H9 (cell line): Measurements from ENCODE around the gene KLHDC7B. TPM values are rescaled to one million over a fixed set of nuclear protein-coding genes. Genes with fewer than 3 reads are reported as not detected.

Experiments
- DNase-seq: peaks from one replicate; pipeline ENCODE4 v3.0.0-alpha.2; 2017
- H2AFZ ChIP-seq: one replicate; pipeline ENCODE4 v1.6.1; 2013; ENCODE audit warnings: mild to moderate bottlenecking, low read length, control low read depth, moderate library complexity
- H2AK5ac ChIP-seq: 2 replicates; pipeline ENCODE4 v1.6.1; 2013; ENCODE audit warnings: low read length, control low read depth, mixed read lengths; ENCODE audit not compliant: insufficient read length
- H2BK120ac ChIP-seq: one replicate; pipeline ENCODE4 v1.6.1; 2013; ENCODE audit warnings: low read depth, mild to moderate bottlenecking, low read length, control low read depth, inconsistent platforms; ENCODE audit not compliant: poor library complexity, severe bottlenecking
- H2BK12ac ChIP-seq: 2 replicates; pipeline ENCODE4 v1.6.1; 2013; ENCODE audit warnings: low read length, control low read depth, mixed read lengths, low read depth; ENCODE audit not compliant: insufficient read length
- H2BK15ac ChIP-seq: 2 replicates; pipeline ENCODE4 v1.6.1; 2013; ENCODE audit warnings: low read depth, low read length, control low read depth
- H2BK20ac ChIP-seq: one replicate; pipeline ENCODE4 v1.6.1; 2013; ENCODE audit warnings: low read depth, mild to moderate bottlenecking, low read length, control low read depth, inconsistent platforms; ENCODE audit not compliant: poor library complexity, severe bottlenecking
- H2BK5ac ChIP-seq: 2 replicates; pipeline ENCODE4 v1.6.1; 2013; ENCODE audit warnings: low read length, control low read depth, mixed read lengths; ENCODE audit not compliant: insufficient read length
- H3K14ac ChIP-seq: 2 replicates; pipeline ENCODE4 v1.6.1; 2013; ENCODE audit warnings: low read length, control low read depth; ENCODE audit not compliant: insufficient read depth
- H3K18ac ChIP-seq: 2 replicates; pipeline ENCODE4 v1.6.1; 2013; ENCODE audit warnings: low read depth, mild to moderate bottlenecking, mixed read lengths, low read length, control low read depth; ENCODE audit not compliant: insufficient read length
- H3K23ac ChIP-seq: 2 replicates; pipeline ENCODE4 v1.6.1; 2013; ENCODE audit warnings: low read length, control low read depth, mixed read lengths, low read depth; ENCODE audit not compliant: insufficient read length
- H3K23me2 ChIP-seq: 2 replicates; pipeline ENCODE4 v1.6.1; 2013; ENCODE audit warnings: low read depth, mild to moderate bottlenecking, mixed read lengths, low read length, control low read depth; ENCODE audit not compliant: insufficient read length, poor library complexity, severe bottlenecking
- H3K27ac ChIP-seq: 2 replicates; pipeline ENCODE4 v1.5.1; 2013; ENCODE audit warnings: low read length, control low read depth, mixed read lengths, low read depth; ENCODE audit not compliant: insufficient read length
- H3K27me3 ChIP-seq: 2 replicates; pipeline ENCODE4 v1.6.1; 2013; ENCODE audit warnings: low read length, control low read depth, inconsistent platforms; ENCODE audit not compliant: insufficient read depth
- H3K4ac ChIP-seq: 2 replicates; pipeline ENCODE4 v1.6.1; 2013; ENCODE audit warnings: low read depth, mild to moderate bottlenecking, control low read depth, inconsistent platforms, low read length, moderate library complexity
- H3K4me1 ChIP-seq: 2 replicates; pipeline ENCODE4 v1.6.1; 2013; ENCODE audit warnings: low read length, control low read depth, inconsistent platforms; ENCODE audit not compliant: insufficient read depth
- H3K4me2 ChIP-seq: 2 replicates; pipeline ENCODE4 v1.6.1; 2013; ENCODE audit warnings: low read length, control low read depth, mixed read lengths; ENCODE audit not compliant: insufficient read length, insufficient read depth
- H3K56ac ChIP-seq: 2 replicates; pipeline ENCODE4 v1.6.1; 2013; ENCODE audit warnings: low read depth, mild to moderate bottlenecking, mixed read lengths, low read length, control low read depth; ENCODE audit not compliant: insufficient read length
- H3K79me1 ChIP-seq: 2 replicates; pipeline ENCODE4 v1.6.1; 2013; ENCODE audit warnings: low read depth, mild to moderate bottlenecking, moderate library complexity, low read length, control low read depth, inconsistent platforms; ENCODE audit not compliant: insufficient read depth, poor library complexity, severe bottlenecking
- H3K79me2 ChIP-seq: 2 replicates; pipeline ENCODE4 v1.6.1; 2013; ENCODE audit warnings: low read length, control low read depth, inconsistent platforms; ENCODE audit not compliant: insufficient read depth
- H3K9ac ChIP-seq: 2 replicates; pipeline ENCODE4 v1.6.1; 2013; ENCODE audit warnings: low read length, control low read depth, mixed read lengths; ENCODE audit not compliant: insufficient read length; ENCODE audit errors: extremely low read depth
- H3K9me3 ChIP-seq: one replicate; pipeline ENCODE4 v1.6.1; 2013; ENCODE audit warnings: low read depth, low read length, inconsistent platforms; ENCODE audit not compliant: control insufficient read depth
- H3T11ph ChIP-seq: one replicate; pipeline ENCODE4 v1.6.1; 2013; ENCODE audit warnings: mild to moderate bottlenecking, low read length, control low read depth, inconsistent platforms
- H4K20me1 ChIP-seq: one replicate; pipeline ENCODE4 v1.6.1; 2013; ENCODE audit not compliant: control insufficient read depth, insufficient read length, insufficient read depth
- H4K5ac ChIP-seq: 2 replicates; pipeline ENCODE4 v1.6.1; 2013; ENCODE audit warnings: low read depth, mild to moderate bottlenecking, mixed read lengths, low read length, control low read depth; ENCODE audit not compliant: insufficient read length
- H4K8ac ChIP-seq: replicated peaks from 2 replicates; pipeline ENCODE4 v1.6.1; 2013; ENCODE audit warnings: low read length, control low read depth, mixed read lengths, low read depth; ENCODE audit not compliant: insufficient read length
- H4K91ac ChIP-seq: 2 replicates; pipeline ENCODE4 v1.6.1; 2013; ENCODE audit warnings: low read depth, mild to moderate bottlenecking, moderate library complexity, mixed read lengths, low read length, control low read depth; ENCODE audit not compliant: insufficient read length
- H3K27ac Mint-ChIP-seq, 3 experiments: 2 replicates in 2 of 3; 3 replicates in 1 of 3; pipeline ENCODE4 v1.8.0; 2020 to 2021; ENCODE audit warnings: mixed read lengths in 3 of 3, mild to moderate bottlenecking in 1 of 3, moderate library complexity in 1 of 3
- H3K27me3 Mint-ChIP-seq: 2 replicates; pipeline ENCODE4 v1.8.0; 2021; ENCODE audit warnings: low read depth, mild to moderate bottlenecking, moderate library complexity, mixed read lengths
- H3K36me3 Mint-ChIP-seq, 3 experiments: 2 replicates in 2 of 3; 3 replicates in 1 of 3; pipeline ENCODE4 v1.8.0; 2020 to 2021; ENCODE audit warnings: low read depth in 3 of 3, mixed read lengths in 3 of 3; ENCODE audit not compliant: insufficient read depth in 1 of 3
- H3K4me1 Mint-ChIP-seq, 2 experiments: 2 replicates each; pipeline ENCODE4 v1.8.0; 2020; ENCODE audit warnings: mixed read lengths in 2 of 2
- H3K4me3 Mint-ChIP-seq, 2 experiments: 2 replicates in 1 of 2; 3 replicates in 1 of 2; pipeline ENCODE4 v1.8.0; 2020 to 2021; ENCODE audit warnings: mild to moderate bottlenecking in 2 of 2, mixed read lengths in 2 of 2, moderate library complexity in 1 of 2
- H3K9me3 Mint-ChIP-seq, 2 experiments: 2 replicates in 1 of 2; 3 replicates in 1 of 2; pipeline ENCODE4 v1.8.0; 2020; ENCODE audit warnings: mild to moderate bottlenecking in 2 of 2, mixed read lengths in 2 of 2, moderate library complexity in 1 of 2
- WGBS: extraction: QIAGEN DNeasy Blood & Tissue Kit; methylation state at CpG from one replicate; pipeline ENCODE4 v1.1.7; 2013; ENCODE audit warnings: missing lambda C conversion rate, low lambda C conversion rate, mixed read lengths; ENCODE audit not compliant: insufficient read length; ENCODE audit errors: extremely low coverage; 5-methylcytosine and 5-hydroxymethylcytosine counted together
- total RNA-seq: library from RNA; stranded (reverse); gene quantifications from 2 replicates; pipeline ENCODE4 v1.2.1, GENCODE V29; 2021
- TF ChIP-seq, protein P1 (sequence below): fragments of 200-600 bp; sonication (generic); conservative IDR thresholded peaks from 3 replicates; pipeline ENCODE4 v1.8.0; 2021; ENCODE audit warnings: antibody characterized with exemption, mild to moderate bottlenecking

Gene KLHDC7B
- total RNA-seq, 1 experiment from 2014 or later = not detected

DNA sequence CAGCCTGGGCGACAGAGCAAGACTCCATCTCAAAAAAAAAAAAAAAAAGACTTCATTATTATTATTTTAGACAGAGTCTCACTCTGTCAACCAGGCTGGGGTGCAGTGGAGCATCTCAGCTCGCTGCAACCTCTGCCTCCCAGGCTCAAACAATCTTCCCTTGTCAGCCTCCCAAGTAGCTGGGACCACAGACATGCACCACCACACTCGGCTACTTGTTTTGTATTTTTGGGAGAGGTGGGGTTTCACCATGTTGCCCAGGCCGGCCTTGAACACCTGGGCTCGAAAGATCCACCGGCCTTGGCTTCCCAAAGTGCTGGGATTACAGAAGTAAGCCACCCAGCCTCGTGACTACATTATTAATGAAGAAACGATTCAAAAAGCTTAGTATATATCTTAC is 10.6 kb upstream of the KLHDC7B start:
- Histone ChIP-seq H3T11ph (no peak overlapping the region), H3K9ac (no peak overlapping the region), H4K20me1 (no peaks in the 10 kb centered on the region), H2BK12ac (no peak overlapping the region), H3K23ac (no peak overlapping the region), H2AFZ (no peak overlapping the region), H3K14ac (no peak overlapping the region), H4K8ac (no peak overlapping the region), H3K4ac (no peak overlapping the region), H3K56ac (no peak overlapping the region), H3K23me2 (peaks cover 18% of the 10 kb centered on the region), H3K9me3 (no peaks in the 10 kb centered on the region), H3K18ac (no peak overlapping the region), H2BK15ac (no peak overlapping the region), H3K4me1 (no peaks in the 10 kb centered on the region), H2BK5ac (no peak overlapping the region), H3K79me1 (no peaks in the 10 kb centered on the region), H2BK120ac (no peak overlapping the region), H4K5ac (no peak overlapping the region), H3K27ac (no peak overlapping the region), H2BK20ac (no peak overlapping the region), H4K91ac (no peak overlapping the region), H3K4me2 (no peak overlapping the region), H3K79me2 (no peaks in the 10 kb centered on the region), H2AK5ac (no peak overlapping the region), H3K27me3 (peaks cover 17% of the 10 kb centered on the region; the same call in 1 of the 2 replicates)
- no CpG with 5 or more reads among the region's 8 CpGs for WGBS
- H3K9me3 Mint-ChIP-seq = no peaks in the 10 kb centered on the region
- H3K4me1 Mint-ChIP-seq = peaks cover 9 to 13% of the 10 kb centered on the region in 2 experiments
- no peak for DNase-seq
- TF ChIP-seq, protein P1, sequence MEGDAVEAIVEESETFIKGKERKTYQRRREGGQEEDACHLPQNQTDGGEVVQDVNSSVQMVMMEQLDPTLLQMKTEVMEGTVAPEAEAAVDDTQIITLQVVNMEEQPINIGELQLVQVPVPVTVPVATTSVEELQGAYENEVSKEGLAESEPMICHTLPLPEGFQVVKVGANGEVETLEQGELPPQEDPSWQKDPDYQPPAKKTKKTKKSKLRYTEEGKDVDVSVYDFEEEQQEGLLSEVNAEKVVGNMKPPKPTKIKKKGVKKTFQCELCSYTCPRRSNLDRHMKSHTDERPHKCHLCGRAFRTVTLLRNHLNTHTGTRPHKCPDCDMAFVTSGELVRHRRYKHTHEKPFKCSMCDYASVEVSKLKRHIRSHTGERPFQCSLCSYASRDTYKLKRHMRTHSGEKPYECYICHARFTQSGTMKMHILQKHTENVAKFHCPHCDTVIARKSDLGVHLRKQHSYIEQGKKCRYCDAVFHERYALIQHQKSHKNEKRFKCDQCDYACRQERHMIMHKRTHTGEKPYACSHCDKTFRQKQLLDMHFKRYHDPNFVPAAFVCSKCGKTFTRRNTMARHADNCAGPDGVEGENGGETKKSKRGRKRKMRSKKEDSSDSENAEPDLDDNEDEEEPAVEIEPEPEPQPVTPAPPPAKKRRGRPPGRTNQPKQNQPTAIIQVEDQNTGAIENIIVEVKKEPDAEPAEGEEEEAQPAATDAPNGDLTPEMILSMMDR = no peak
- H3K27ac Mint-ChIP-seq = no peak overlapping the region
- no peak overlapping the region for H3K4me3 Mint-ChIP-seq
- H3K27me3 Mint-ChIP-seq = peaks cover 74% of the 10 kb centered on the region
- no peaks in the 10 kb centered on the region for H3K36me3 Mint-ChIP-seq
